Suprapubic skin (tissue), 4 donors: ENCODE results near the gene CCSER1.

Experiments
- EP300 ChIP-seq: sonication (generic); formaldehyde crosslinking; IDR thresholded peaks from one replicate; pipeline ENCODE4 v1.6.1; 2017; ENCODE audit warnings: antibody characterized with exemption
- POLR2A ChIP-seq, 2 donors: fragments of 450-650 bp; IDR thresholded peaks; one replicate each; pipeline ENCODE4 v1.6.1; 2017; ENCODE audit warnings: antibody characterized with exemption in 2 of 2, mild to moderate bottlenecking in 2 of 2, moderate library complexity in 2 of 2
- POLR2AphosphoS5 ChIP-seq, 3 donors: sonication (generic); formaldehyde crosslinking; IDR thresholded peaks; one replicate each; pipeline ENCODE4 v1.6.1; 2017; ENCODE audit warnings: antibody characterized with exemption in 3 of 3
- TF ChIP-seq, protein P1 (sequence below), 2 donors: fragments of 200-600 bp in 1 of 2; fragments of 450-650 bp in 1 of 2; sonication (generic) in 1 of 2; IDR thresholded peaks; one replicate each; pipeline ENCODE4 v1.5.1; 2016 to 2019; ENCODE audit warnings: antibody characterized with exemption in 2 of 2, mild to moderate bottlenecking in 1 of 2, moderate library complexity in 1 of 2

DNA sequence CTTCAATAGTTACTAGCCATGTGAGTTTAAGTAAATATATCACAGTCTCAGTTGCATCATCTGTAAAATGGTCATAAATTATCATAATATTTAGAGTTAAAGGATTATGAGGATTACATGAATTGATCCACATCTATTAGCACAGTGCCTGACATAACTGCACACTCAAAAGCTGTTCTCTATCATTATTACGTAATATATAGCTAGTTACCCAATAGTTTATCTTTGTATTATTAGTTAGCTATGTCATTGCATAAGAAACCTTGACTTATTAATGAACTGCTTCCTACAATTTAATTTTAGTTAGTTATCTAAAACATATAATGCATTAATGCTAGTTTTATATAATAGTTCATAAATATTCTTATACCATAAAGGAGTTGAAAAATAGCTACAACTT is 1099.7 kb downstream of the CCSER1 start:
- TF ChIP-seq, protein P1, sequence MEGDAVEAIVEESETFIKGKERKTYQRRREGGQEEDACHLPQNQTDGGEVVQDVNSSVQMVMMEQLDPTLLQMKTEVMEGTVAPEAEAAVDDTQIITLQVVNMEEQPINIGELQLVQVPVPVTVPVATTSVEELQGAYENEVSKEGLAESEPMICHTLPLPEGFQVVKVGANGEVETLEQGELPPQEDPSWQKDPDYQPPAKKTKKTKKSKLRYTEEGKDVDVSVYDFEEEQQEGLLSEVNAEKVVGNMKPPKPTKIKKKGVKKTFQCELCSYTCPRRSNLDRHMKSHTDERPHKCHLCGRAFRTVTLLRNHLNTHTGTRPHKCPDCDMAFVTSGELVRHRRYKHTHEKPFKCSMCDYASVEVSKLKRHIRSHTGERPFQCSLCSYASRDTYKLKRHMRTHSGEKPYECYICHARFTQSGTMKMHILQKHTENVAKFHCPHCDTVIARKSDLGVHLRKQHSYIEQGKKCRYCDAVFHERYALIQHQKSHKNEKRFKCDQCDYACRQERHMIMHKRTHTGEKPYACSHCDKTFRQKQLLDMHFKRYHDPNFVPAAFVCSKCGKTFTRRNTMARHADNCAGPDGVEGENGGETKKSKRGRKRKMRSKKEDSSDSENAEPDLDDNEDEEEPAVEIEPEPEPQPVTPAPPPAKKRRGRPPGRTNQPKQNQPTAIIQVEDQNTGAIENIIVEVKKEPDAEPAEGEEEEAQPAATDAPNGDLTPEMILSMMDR (IDR thresholded peaks at IDR 0.05) = no peak
- TF ChIP-seq EP300 (no peak), POLR2AphosphoS5 (IDR thresholded peaks at IDR 0.05) (no peak), POLR2A (IDR thresholded peaks at IDR 0.05) (no peak)
